Effector memory CD4-positive, alpha-beta T cell (primary cell): Measurements from ENCODE around the gene SLC12A7.

Experiments
- DNase-seq, 3 donors: peaks; one replicate each; pipeline ENCODE4 v3.0.0-alpha.2; 2020
- H3K27ac ChIP-seq: 2 replicates; pipeline ENCODE4 v1.7.0; 2013; ENCODE audit warnings: mild to moderate bottlenecking, low read length, moderate library complexity; ENCODE audit not compliant: insufficient read depth, poor library complexity, severe bottlenecking
- H3K27me3 ChIP-seq: replicated peaks from 2 replicates; pipeline ENCODE4 v1.7.0; 2013; ENCODE audit warnings: mild to moderate bottlenecking, low read length; ENCODE audit not compliant: insufficient read depth, control insufficient read depth, poor library complexity, severe bottlenecking
- H3K36me3 ChIP-seq: 2 replicates; pipeline ENCODE4 v1.7.0; 2013; ENCODE audit warnings: mild to moderate bottlenecking, low read length, moderate library complexity; ENCODE audit not compliant: control insufficient read depth, insufficient read depth
- H3K4me1 ChIP-seq: 2 replicates; pipeline ENCODE4 v1.7.0; 2013; ENCODE audit warnings: low read length, mild to moderate bottlenecking; ENCODE audit not compliant: control insufficient read depth, insufficient read depth, poor library complexity, severe bottlenecking
- H3K4me3 ChIP-seq: 2 replicates; pipeline ENCODE4 v1.7.0; 2013; ENCODE audit warnings: low read length, low read depth, mild to moderate bottlenecking; ENCODE audit not compliant: insufficient read depth, poor library complexity, severe bottlenecking
- H3K9me3 ChIP-seq: 2 replicates; pipeline ENCODE4 v1.7.0; 2013; ENCODE audit warnings: mild to moderate bottlenecking, low read length, moderate library complexity; ENCODE audit not compliant: control insufficient read depth

The SLC12A7 gene

GRCh38 chr5:1079961-1080360, 31.9 kb downstream of the SLC12A7 start:
- no peaks in the 10 kb centered on the region for H3K27me3 ChIP-seq
- no peak for DNase-seq
- H3K4me1 ChIP-seq = no peaks in the 10 kb centered on the region
- H3K9me3 ChIP-seq = no peaks in the 10 kb centered on the region
- no peak overlapping the region for H3K4me3 ChIP-seq
- peaks cover 65% of the 10 kb centered on the region for H3K36me3 ChIP-seq
- no peak overlapping the region for H3K27ac ChIP-seq

- no peaks in the 10 kb centered on the region for H3K9me3 ChIP-seq
- H3K27ac ChIP-seq = no peak overlapping the region
- no peak for DNase-seq
- no peaks in the 10 kb centered on the region for H3K27me3 ChIP-seq
- no peaks in the 10 kb centered on the region for H3K4me1 ChIP-seq
- H3K4me3 ChIP-seq = no peak overlapping the region
- peaks cover 65% of the 10 kb centered on the region for H3K36me3 ChIP-seq
Observed at GRCh38 chr5:1079486-1079885, 32.4 kb downstream of the SLC12A7 start.

- no peak for DNase-seq
- Histone ChIP-seq H3K27ac (no peak overlapping the region), H3K36me3 (peaks cover 60% of the 10 kb centered on the region), H3K4me1 (no peaks in the 10 kb centered on the region), H3K9me3 (no peaks in the 10 kb centered on the region), H3K4me3 (no peak overlapping the region), H3K27me3 (no peaks in the 10 kb centered on the region)
Observed at GRCh38 chr5:1078851-1079250, 33.0 kb downstream of the SLC12A7 start.

- Histone ChIP-seq H3K4me3 (no peak overlapping the region), H3K27me3 (no peaks in the 10 kb centered on the region), H3K4me1 (no peaks in the 10 kb centered on the region), H3K36me3 (peaks cover 59% of the 10 kb centered on the region), H3K9me3 (no peaks in the 10 kb centered on the region), H3K27ac (no peak overlapping the region)
- DNase-seq = no peak
Observed at GRCh38 chr5:1078206-1078605, 33.7 kb downstream of the SLC12A7 start.

- Histone ChIP-seq H3K9me3 (no peaks in the 10 kb centered on the region), H3K36me3 (peaks cover 57% of the 10 kb centered on the region), H3K27me3 (no peaks in the 10 kb centered on the region)
Observed at GRCh38 chr5:1077491-1078020, 34.3 kb downstream of the SLC12A7 start.

GRCh38 chr5:1077026-1077425, 34.8 kb downstream of the SLC12A7 start:
- H3K27ac ChIP-seq = no peak overlapping the region
- DNase-seq = no peak
- H3K4me3 ChIP-seq = no peak overlapping the region
- H3K9me3 ChIP-seq = no peaks in the 10 kb centered on the region
- H3K4me1 ChIP-seq = no peaks in the 10 kb centered on the region
- H3K36me3 ChIP-seq = peaks cover 57% of the 10 kb centered on the region
- no peaks in the 10 kb centered on the region for H3K27me3 ChIP-seq

More at GRCh38 chr5:1077491-1078020, 34.3 kb downstream of the SLC12A7 start:
- Histone ChIP-seq H3K4me3 (no peak overlapping the region), H3K4me1 (no peaks in the 10 kb centered on the region), H3K27ac (no peak overlapping the region)
- no peak for DNase-seq

GRCh38 chr5:1076406-1076805, 35.5 kb downstream of the SLC12A7 start:
- Histone ChIP-seq H3K9me3 (no peaks in the 10 kb centered on the region), H3K4me1 (no peaks in the 10 kb centered on the region), H3K4me3 (no peak overlapping the region), H3K27me3 (no peaks in the 10 kb centered on the region), H3K27ac (no peak overlapping the region), H3K36me3 (peaks cover 54% of the 10 kb centered on the region)
- no peak for DNase-seq

- Histone ChIP-seq H3K9me3 (no peaks in the 10 kb centered on the region), H3K27me3 (no peaks in the 10 kb centered on the region), H3K27ac (no peak overlapping the region), H3K36me3 (peaks cover 51% of the 10 kb centered on the region), H3K4me3 (no peak overlapping the region), H3K4me1 (no peaks in the 10 kb centered on the region)
- DNase-seq = no peak
Observed at GRCh38 chr5:1075931-1076330, 35.9 kb downstream of the SLC12A7 start.

- Histone ChIP-seq H3K9me3 (no peaks in the 10 kb centered on the region), H3K4me3 (no peak overlapping the region), H3K27ac (no peak overlapping the region), H3K27me3 (no peaks in the 10 kb centered on the region), H3K4me1 (no peaks in the 10 kb centered on the region), H3K36me3 (peaks cover 47% of the 10 kb centered on the region)
- no peak for DNase-seq
Observed at GRCh38 chr5:1075555-1075881, 36.3 kb downstream of the SLC12A7 start.

GRCh38 chr5:1074816-1075554, 36.9 kb downstream of the SLC12A7 start:
- H3K36me3 ChIP-seq = peaks cover 46% of the 10 kb centered on the region

More at GRCh38 chr5:1074816-1075554, 36.9 kb downstream of the SLC12A7 start:
- H3K4me1 ChIP-seq = no peaks in the 10 kb centered on the region
- H3K27ac ChIP-seq = no peak overlapping the region
- no peaks in the 10 kb centered on the region for H3K27me3 ChIP-seq
- no peak overlapping the region for H3K4me3 ChIP-seq
- DNase-seq = no peak
- H3K9me3 ChIP-seq = no peaks in the 10 kb centered on the region
